GM19193 (cell line): ENCODE results near the gene IGF2BP3.

Experiments used
- POLR2A ChIP-seq: IDR thresholded peaks from 4 replicates; pipeline ENCODE4 v1.6.1; 2011; ENCODE audit not compliant: insufficient read depth, insufficient read length; ENCODE audit errors: extremely low read depth

Gene IGF2BP3

DNA sequence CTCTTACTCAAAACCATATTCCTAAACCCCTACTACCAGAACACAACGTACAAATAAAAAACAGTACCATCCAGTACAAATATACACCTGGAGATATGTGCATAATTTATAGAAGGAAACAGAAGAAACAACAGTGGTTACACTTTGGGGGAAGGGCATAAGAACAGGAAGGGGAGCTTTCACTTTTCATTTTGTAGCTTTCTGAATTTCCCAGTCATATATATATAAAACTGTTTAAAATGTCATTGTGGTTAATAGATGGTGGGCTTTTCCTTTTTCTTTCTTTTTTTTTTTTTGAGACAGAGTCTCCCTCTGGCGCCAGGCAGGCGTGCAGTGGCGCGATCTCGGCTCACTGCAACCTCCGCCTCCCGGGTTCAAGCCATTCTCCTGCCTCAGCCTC, 124.0 kb downstream of the IGF2BP3 start:
- no peak for TF ChIP-seq POLR2A

DNA sequence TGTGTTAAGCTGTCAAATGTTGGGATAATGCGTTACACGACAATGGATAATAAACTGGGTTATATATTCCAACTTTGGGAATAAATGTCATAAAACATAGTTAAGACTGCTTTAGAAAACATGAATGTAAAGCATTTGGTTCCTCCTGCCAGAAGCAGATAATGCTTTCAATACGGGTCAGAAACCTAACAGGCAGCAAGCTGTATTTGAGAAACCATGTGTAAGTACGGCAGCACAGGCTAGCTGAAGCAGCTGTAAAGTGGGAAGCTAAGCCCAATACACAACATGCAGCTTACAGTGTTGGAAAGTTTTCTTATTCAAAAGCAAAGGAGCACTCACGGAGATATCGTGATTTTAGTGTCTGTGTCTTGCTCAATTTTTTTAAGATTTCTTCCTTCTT, 124.7 kb downstream of the IGF2BP3 start:
- no peak for TF ChIP-seq POLR2A

DNA sequence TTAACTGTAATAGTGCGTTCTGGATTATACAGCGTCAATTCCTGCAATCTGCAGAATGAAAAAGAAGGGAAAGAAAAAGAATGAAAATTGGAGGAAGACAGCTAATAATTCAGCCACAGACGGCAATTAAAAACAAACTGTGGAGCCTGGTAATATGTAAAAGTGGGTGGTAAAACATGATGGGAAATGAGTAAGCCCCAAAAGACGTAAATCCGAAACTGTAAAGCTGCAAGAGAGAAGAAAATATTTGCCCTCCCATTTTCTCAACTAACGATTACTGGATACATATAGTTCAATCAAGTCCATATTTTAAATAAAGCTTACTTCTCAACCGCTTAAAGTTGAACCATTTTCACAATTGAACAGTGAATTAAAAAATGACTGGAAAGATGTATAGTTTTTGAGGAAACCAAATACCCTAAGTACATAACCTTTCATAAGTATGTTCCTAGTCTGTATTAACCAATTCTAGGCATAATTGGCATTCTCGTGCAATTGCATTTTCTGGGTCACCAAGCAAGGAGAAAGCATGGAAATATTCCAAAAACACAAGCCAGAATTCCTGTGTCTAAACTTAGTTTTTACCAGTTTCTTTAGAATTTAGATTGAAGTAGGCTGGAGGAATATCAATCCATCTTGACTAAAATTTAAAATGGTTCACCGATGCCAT, 126.3 kb downstream of the IGF2BP3 start:
- TF ChIP-seq POLR2A = no peak

DNA sequence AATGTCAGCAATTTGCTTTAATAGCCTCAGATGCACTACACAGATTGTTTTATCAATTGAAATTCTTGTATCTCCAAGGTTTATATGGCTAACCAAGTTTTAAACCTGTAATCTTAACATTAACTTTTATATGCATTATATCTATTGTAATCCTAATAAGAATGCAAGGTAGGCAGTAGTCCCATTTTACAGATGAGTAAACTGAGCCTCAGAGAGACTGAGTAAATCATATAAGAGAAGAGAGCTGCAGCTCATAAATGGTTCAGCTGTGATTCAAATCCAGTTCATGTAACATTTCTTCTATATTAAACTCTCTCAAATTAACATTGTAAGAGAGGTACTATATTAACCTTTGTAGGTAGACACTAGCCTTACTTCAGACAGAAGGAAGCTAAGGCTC, 127.2 kb downstream of the IGF2BP3 start:
- no peak for TF ChIP-seq POLR2A

DNA sequence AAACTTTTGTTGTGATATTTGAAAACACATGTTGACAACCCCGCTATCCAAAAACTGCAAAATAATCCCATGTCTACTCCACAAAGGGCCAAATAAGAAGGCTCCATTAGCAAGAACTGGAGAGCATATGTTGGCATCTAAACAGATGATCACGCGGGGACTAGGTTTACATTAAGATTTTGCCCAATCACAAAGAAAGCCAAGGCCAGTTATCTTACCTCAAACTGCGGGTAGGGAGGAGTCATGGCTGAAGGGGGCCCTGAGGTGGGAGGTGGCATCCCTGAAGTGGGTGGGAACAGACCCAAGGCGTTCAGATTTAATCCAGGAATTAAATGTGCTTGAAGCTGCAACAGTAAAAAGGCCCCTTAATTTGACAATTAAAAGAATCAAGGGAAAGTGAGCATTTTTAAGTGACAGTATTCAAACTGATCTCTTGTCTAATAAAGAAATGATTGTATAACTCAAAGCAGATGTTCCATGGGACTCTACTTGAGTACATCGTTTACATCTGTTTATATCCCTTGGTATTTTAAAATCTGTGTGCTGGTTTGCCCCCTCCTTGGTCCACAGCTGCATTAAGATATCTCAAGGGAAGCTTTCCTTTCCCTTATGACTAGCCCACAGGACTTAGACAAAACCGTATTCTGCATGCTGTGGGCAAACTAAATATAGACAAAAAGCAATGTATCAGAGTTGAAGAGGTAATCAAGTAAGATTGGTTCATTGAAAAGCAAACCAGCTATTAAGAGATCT, 128.3 kb downstream of the IGF2BP3 start:
- no peak for TF ChIP-seq POLR2A

DNA sequence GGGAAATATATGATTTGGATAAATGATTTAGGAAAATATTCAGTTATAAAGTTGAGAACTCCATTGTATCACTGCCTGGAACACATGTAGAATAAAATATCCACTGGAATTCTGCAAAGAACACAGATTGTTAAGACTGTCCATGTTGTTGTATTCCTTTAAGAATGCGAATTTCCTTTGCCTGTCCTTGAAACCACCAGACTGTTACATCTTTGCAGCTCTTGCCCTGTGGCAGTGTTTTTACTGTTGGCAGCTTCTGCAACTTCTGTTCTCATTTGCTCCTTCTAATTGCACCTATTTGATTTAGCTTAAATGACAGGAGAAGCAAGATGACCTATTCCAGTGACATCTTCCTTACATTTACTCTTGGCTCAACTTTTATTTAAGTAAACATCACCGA, 131.4 kb downstream of the IGF2BP3 start:
- TF ChIP-seq POLR2A = no peak

DNA sequence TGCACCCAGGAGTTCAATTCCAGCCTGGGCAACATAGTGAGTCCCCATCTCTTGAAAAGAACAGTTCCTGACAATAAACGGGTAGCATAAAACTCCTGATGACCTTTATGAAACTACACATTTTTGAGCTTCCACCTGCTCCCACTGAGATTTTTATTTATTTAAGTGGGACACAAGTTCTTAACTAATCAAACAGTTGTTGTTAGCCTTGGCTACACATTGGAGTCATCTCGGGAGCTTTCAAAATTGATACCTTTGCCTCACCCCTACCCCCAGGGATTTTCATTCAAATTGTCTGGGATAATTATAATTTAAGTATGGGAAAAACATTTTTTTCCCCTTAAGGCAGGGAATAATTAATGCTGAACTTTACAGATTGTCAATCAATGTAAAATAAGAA, 131.9 kb downstream of the IGF2BP3 start:
- TF ChIP-seq POLR2A = no peak

DNA sequence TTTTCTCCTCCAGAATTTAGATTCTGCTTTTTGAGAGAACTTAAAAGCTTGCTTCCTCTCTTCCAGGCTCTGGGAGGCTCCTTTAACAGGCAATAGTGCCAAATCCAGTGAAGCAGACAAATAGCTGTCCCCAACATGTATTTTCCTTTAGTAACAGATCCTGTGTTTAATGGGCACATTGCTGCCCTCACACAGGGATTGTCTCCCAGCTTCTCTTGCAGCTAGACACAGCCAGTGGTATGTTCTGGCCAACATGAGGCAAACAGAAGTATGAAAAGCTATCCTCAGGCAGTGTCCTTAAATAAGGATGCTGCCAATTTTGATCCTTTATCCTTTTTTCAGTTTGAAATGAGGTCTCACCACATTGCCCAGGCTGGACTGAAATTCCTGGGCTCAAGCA, 132.9 kb downstream of the IGF2BP3 start:
- no peak for TF ChIP-seq POLR2A

GRCh38 chr7:23336799-23337283, 133.4 kb downstream of the IGF2BP3 start:
- TF ChIP-seq POLR2A = no peak

GRCh38 chr7:23336086-23336485, 134.2 kb downstream of the IGF2BP3 start:
- TF ChIP-seq POLR2A = no peak

DNA sequence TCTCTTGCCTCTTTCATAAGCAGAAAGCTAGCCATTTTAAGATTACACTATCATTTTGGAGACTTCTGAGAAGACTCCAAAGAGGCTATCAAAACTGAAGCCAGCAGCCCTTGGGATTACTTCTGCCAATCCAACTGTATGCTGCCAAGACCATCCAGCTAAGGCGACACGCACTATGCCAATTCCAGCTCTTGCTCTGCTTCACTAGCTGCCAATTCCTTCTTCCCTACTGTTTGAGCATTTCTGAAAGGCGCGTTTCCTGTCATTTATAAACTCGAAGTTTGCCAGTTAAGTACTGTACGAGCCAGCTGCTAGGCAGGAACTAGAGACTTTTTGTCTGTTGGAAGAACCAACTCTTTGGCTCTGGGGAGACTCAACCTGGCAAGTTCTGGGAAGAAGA, 134.7 kb downstream of the IGF2BP3 start:
- no peak for TF ChIP-seq POLR2A

- TF ChIP-seq POLR2A = no peak
Observed at GRCh38 chr7:23335136-23335535, 135.2 kb downstream of the IGF2BP3 start.

DNA sequence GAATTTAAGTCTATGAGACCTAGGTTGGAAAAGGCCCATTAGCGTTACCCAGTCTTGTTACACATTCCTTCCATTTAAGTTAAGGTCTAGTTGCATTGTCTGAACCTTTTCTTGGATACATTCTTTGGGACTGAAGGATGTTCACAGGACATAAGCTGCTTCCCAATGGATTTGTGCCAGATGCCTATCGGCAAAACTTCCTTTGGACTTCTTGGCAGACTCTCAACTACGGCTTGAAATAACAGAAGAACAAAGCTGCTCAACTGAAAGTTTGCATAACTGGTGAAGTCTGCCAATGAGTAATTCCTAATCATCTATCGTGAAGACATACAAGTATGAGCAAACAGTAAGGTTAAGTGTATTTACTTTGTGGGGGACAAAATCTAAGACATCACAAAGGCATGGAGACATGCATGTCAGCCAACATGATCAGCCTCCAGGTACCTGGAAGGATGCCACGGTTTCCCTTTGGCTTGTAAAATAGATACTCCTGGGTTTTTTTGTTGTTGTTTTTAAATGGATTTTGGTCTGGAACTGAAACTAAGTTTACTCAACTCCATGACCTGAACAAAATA, 135.7 kb downstream of the IGF2BP3 start:
- TF ChIP-seq POLR2A = no peak

- no peak for TF ChIP-seq POLR2A
Observed at GRCh38 chr7:23333671-23334246, 136.5 kb downstream of the IGF2BP3 start.

DNA sequence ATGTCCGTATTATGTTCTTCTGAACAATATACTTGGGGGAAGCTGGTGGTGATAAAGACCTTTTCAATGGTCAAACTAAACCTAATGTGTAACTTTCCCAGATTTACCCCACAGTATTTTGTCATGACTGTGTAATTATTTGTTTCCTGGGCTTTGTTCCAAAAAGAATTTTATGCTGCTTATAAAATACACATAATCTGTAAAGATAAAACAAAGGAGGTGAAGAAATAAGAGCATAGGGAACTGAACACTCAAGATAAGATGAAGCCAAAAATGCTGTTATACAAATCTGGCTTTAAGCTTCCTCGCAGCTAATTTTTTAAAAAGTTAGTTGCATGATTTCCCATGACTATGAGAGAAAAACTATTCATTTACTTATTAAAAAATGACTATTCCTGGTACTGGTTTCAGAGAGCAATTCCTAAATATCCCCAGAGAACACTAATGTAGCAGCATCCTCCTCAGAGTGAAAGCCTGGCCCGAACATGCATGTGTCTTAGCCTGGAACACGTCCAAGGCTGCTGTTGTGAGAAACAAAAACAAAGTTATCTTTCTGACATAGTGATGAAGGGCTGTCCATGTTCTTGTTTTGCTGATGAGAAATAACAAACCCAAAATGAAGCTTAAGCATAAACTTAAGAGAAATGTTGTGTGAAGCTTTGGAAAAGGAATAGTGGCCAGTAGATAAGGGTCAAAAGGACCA, 137.2 kb downstream of the IGF2BP3 start:
- TF ChIP-seq POLR2A = no peak
